Stimulated activated CD4-positive, alpha-beta T cell treated with anti-CD3 and anti-CD28 coated beads, Interleukin-2, amount 100 ng/mL, for 4 hours (primary cell): ENCODE measurements around the gene TECPR1.

Experiments used
- DNase-seq: peaks from one replicate; pipeline ENCODE4 v3.0.0-alpha.2; 2020; ENCODE audit warnings: low read depth

Gene TECPR1

DNA sequence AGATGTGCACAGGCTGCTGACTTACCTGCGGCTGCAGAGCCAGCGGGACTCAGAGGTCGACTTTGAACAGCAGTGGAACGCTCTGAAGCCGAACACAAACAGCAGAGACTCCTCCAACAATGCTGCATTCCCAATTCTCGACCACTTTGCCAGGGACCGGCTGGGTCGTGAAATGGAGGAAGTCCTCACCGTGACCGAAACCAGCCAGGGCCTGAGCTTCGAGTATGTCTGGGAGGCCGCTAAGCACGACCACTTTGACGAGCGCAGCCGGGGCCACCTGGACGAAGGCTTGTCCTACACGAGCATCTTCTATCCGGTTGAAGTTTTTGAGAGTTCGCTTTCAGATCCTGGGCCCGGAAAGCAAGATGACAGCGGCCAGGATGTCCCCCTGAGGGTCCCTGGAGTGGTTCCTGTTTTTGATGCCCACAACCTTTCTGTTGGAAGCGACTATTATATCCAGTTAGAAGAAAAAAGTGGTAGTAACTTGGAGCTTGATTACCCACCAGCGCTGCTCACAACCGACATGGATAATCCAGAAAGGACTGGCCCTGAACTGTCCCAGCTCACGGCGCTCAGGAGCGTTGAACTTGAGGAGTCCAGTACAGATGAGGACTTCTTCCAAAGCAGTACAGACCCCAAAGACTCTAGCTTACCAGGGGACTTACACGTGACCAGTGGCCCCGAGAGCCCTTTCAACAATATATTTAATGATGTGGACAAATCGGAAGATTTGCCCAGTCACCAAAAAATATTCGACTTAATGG, 60.2 kb downstream of the TECPR1 start:
- no peak for DNase-seq

GRCh38 chr7:98189559-98189958, 62.5 kb downstream of the TECPR1 start:
- DNase-seq: no peak

DNA sequence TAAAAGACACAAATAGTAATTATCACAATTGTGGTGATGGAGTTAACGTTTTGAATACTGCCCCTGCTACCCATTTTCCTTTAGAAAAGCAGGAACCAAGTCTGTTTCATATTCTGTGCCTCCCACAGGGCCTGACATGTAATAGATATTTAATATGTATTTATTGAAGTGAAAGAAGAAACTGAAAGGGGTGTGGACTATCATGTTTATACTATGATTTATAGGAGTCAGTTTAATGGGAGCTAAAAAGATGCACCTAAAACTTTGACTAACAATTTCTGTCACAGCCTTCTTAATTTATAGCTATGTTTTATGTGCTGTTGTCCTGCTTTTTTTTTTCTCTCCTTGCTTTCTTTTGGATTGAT, 64.9 kb downstream of the TECPR1 start:
- no peak for DNase-seq

DNA sequence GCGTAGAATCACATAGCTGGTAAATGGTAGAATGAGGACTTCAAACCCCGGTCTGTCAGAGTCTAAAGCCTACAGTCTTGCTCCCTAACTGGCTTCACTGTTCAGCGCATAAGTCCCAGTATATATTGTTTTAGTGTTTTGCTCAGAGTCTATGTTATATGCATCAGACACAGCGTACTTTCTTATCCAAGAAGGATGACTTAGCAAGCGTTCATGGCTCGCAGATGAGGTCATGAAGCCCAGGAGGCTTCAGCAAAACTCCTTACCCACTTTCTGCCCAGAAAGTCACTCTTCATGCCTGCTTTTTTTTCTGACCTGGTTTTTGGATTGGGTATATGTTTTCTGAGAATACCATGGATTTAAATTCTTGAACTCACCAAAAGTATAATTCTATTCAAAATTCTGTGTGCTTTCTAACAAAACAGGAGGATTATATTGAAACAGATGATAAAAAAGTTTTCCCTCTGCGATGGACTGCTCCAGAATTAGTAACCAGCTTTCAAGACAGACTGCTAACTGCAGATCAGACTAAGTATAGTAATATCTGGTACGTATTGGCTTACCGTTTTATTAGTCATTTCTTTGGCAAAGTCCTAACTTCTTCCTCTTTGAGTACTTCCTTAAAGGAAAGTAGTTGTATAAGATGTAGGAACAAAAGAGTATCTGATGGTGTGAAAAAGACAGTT, 65.4 kb downstream of the TECPR1 start:
- no peak for DNase-seq

GRCh38 chr7:98185101-98185500, 66.9 kb downstream of the TECPR1 start:
- DNase-seq: no peak

DNA sequence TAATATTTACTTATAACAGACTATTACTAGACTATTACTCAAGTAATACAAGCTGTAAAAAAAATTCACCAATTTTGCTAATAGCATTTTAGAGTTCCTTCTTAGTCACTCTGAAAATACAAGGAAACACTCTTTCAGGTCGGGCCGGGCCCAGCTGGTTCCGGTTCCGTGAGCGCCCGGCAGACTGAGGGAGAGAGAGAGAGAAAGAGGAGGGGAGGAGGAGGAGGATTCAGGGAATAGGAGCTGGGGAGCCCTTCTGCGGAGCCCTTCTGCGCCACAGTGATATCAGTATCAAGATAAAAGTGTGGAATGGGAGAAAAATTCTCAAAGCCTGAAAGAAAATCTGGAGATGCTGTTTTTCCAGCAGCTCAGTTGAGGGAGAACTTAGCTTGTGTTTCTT, 71.3 kb downstream of the TECPR1 start:
- DNase-seq: no peak

DNA sequence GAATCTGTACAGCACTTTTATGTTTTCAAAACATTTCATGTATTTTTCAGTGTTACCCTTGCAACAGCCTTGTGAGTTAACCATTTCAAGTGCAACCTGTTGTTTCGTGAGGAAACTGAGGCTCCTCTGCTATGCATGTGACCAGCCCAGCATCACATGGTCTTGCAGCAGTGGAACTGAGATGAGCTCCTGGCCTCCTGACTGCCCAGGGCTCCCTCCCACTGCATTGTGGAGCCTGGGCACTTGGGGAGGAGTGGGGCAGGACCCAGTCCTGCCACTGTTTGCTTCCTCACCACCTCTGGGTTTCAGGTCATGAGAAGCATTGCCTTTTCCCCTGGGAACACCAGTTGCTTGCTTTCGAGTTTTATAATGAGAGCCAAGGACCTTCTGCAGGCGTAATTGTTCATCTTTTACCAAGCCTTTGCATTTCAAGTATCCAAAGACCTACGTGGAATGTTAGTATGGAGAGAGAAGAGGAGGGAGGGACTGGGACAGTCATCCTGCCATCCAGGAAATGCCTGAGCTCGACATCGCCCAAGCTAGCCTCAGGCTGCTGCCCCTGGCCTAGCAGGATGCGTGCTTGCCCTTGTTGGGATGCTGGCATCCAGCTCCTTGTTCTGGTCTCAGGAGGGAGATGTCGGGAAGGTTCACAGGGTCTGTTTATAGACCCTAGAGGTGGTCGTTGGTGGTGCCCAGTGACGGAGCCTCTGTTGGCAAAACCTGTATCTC, 73.1 kb downstream of the TECPR1 start:
- no peak for DNase-seq

DNA sequence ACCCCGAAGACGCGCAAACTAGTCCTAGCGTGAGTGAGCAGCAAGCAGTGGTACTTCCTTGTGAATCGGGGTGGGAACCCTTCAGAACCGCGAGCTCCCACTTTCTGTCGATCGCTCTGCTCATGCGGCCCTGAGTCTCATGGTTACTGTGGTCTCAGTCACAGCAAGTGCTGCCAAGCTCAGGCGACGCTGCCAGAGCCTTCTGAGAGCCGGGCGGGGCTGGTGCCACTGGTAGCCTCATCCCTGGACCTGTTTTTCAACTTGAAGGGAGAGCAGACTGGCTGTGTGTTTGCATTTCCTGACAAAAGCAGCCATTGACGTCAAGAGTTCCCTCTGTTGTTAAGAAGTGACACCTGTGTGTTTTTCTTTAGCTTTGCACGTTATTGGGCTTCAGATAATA, 73.7 kb downstream of the TECPR1 start:
- DNase-seq: no peak

DNA sequence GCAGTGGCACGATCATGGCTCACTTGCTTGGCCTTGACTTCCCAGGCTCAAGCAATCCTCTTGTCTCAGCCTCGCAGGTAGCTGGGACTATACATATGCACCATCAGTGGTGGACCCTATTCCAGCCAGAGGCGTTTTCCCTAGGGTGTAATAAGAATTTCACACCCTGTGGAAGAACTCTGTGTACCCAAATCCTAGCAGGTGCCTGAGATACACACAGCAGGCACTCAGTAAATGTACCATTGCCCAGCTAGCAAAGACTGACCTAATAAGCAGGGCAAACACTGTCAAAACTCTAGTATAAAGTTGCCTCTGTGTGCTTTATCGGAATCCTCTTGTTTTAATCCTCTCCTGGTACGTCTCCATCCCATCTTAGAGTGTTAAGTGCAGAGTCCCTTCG, 74.5 kb downstream of the TECPR1 start:
- no peak for DNase-seq

DNA sequence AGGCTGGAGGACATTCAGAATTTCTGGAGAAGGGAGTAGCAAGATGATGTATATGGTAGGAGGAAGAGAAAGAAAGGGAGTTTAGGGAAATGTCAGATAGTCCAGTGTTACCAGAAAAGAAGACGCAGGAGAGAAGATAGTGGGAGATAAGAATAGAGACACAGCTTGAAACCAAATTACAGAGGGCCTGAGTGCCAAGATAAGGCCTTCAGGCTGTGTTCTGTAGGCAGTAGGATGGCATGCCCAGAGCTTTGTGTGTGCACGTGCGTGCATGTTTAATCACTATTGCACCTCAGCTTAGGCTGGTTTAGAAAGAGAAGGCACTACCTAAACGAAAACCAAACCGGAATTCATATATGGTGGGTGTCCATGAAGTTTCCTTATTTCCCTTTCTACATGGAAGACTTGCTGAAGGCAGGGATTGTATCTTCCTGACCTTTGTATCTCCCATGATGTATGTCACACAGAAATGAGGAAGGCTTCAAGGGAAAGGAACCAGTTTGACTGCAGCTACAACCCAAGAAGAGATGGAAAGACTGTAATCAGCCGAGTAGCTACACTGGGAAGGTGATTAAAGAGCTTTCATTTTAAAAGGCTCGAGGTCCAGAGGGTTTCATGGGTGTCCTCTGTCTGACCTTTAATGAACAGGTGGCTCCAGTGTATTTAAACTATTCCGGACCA, 76.6 kb downstream of the TECPR1 start:
- DNase-seq: no peak

- no peak for DNase-seq
Measured at GRCh38 chr7:98174334-98175259, 77.4 kb downstream of the TECPR1 start.

DNA sequence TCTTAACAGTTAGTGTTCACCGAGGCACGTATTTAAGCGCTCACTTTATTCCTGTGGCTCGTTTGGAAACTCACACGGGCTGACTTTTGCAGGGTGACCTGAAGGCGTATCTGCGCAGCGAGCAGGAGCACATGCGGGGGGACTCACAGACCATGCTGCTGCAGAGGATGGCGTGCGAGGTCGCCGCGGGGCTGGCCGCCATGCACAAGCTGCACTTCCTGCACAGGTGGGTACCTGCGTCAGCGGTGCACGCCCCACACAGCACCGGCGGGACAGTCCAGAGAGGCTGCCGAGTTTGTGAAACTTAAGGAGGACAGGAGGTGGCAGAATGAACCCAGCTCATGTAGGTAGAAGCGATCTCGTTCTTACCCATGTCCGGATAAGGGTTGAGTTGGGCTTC, 80.6 kb downstream of the TECPR1 start:
- DNase-seq: no peak

GRCh38 chr7:98170966-98171365, 81.1 kb downstream of the TECPR1 start:
- no peak for DNase-seq

GRCh38 chr7:98168904-98169621, 83.0 kb downstream of the TECPR1 start:
- no peak for DNase-seq

- DNase-seq: peak; percentile 61
Measured at GRCh38 chr7:98168181-98168903, 83.7 kb downstream of the TECPR1 start.

- DNase-seq: no peak
Measured at GRCh38 chr7:98167653-98168052, 84.4 kb downstream of the TECPR1 start.

- no peak for DNase-seq
Measured at GRCh38 chr7:98166668-98166970, 85.4 kb downstream of the TECPR1 start.

DNA sequence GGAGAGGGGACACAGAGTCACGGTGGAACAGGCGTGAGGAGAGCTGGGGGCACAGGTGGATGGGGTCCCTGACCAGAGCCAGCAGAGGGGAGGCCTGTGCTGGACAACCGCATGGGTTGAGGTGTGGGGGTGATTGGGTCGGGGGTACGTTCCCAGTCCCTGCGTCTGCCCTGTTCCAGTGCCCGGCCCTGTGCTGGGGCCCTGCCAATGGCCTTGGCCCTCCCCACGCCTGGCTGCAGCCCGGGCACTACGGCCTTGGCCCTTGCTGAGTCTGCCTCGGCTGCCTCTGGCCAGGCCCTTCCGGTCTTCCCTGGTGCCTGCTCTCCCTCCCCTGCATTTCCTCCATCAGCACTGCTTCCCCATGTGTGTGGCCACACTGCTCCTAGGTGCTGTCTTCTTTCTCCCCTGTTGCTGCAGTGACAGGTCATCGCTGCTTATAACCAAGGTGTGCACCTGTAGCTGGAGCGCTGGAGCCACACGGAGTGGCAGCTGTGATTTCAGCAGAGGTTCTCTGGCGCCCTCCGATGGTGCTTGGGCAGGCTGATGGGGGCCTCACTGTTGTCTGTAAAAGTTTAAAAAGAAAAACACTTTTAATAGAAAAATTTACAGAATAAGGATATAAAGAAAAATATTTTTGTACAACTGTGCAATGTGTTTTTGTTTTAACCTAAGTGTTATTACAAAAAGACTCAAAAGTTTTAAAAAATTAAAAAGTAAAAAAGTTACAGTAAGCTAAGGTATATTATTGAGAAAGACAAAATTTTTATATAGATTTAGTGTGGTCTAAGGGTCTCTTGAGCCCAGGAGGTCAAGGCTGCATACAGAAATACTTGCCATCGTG, 86.0 kb downstream of the TECPR1 start:
- peak; percentile 16 for DNase-seq
